ENCODE results near the gene WDFY2. TPM values are rescaled to one million over a fixed set of nuclear protein-coding genes. Genes with fewer than 3 reads are reported as not detected.

WDFY2 gene
- total and polyA plus RNA-seq, 2 of the 13 experiments (the other 11 are each of a cell fraction or from before 2014, with no cell fraction given), result 22.6 to 27.0 TPM

DNA sequence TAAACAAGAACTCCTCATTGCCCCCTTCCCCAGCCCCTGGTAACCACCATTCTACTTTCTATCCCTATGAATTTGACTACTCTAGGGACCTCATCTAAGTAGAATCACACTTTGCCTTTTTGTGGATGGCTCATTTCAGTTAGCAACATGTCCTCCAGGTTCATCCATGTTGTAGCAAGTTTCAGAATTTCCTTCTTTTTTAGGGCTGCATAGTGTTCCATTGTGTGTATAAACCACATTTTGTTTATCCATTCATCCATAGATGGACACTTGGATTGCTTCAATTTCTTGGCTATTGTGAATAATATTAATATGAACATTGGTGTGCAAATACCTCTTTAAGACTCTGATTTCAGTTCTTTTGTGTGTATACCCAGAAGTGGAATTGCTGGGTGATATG is 224.5 kb downstream of the WDFY2 start:
- no peak overlapping the region for H2AFZ ChIP-seq (ENCODE audit: low read length)
- TF ChIP-seq ZNF609 (CRISPR knock-in tag; IDR thresholded peaks at IDR 0.05; ENCODE audit: borderline replicate concordance) (no peak), SALL1 (CRISPR knock-in tag; IDR thresholded peaks at IDR 0.05) (no peak), TOE1 (CRISPR knock-in tag; IDR thresholded peaks at IDR 0.05) (no peak), U2AF1 (optimal IDR thresholded peaks at IDR 0.05; ENCODE audit: low read depth, low read length) (no peak), ZNF737 (CRISPR knock-in tag; IDR thresholded peaks at IDR 0.05; ENCODE audit: borderline replicate concordance) (no peak), TEAD2 (CRISPR knock-in tag; IDR thresholded peaks at IDR 0.05) (no peak)
- DNase-seq (ENCODE audit: low spot score) (no peak), FAIRE-seq (no peak), ATAC-seq (no peak)
- POLR2A ChIA-PET, result no interaction called here
- H3K27me3 ChIP-seq (ENCODE audit: control insufficient read depth in 1 of 2, insufficient read depth in 2 of 2, low read length in 2 of 2), result no peaks in the 10 kb centered on the region
- CTCF ChIA-PET (ENCODE audit: low intra/inter-chr PET ratio, low total read pairs), result no interaction called here
- BruUV-seq (replicated peaks), result no TSS peak
- H3K79me2 ChIP-seq (ENCODE audit: insufficient read depth, low read length), result no peaks in the 10 kb centered on the region
- no peaks in the 10 kb centered on the region for H4K20me1 ChIP-seq (ENCODE audit: insufficient read depth, low read length)
- H3K9ac ChIP-seq (ENCODE audit: insufficient read depth, low read depth, low read length), result no peak overlapping the region
- H3K9me3 ChIP-seq (ENCODE audit: low read length), result no peaks in the 10 kb centered on the region
- in situ Hi-C loops (cut with HindIII; ENCODE audit: extremely low pct_ligation_motif_present, low pct_unique_long_range_greater_than_20kb), result no loop called here
- H3K27ac ChIP-seq (ENCODE audit: extremely low read length, insufficient read depth, low read length), result no peak overlapping the region
- intact Hi-C loops (cut with micrococcal nuclease; ENCODE audit: unreplicated experiment), result no loop called here
- no peaks in the 10 kb centered on the region for H3K36me3 ChIP-seq (replicated peaks in 1 of 2; ENCODE audit: control insufficient read depth in 1 of 2, insufficient read depth in 2 of 2, low read length in 2 of 2)
- no peak overlapping the region for H3K4me2 ChIP-seq (ENCODE audit: low read depth, low read length)
- H3K4me3 ChIP-seq (replicated peaks in 1 of 3; ENCODE audit: insufficient read depth in 1 of 3, low read depth in 2 of 3, low read length in 3 of 3), result no peak overlapping the region
- peaks cover 15% of the 10 kb centered on the region for H3K4me1 ChIP-seq (ENCODE audit: insufficient read depth, low read length)

Data from HepG2 (cell line).